Left cardiac atrium (tissue), 4 donors: ENCODE results near the gene PGGT1B. TPM values are rescaled to one million over a fixed set of nuclear protein-coding genes. Genes with fewer than 3 reads are reported as not detected.

Source experiments
- ATAC-seq, 2 donors: fragments of 200-7000 bp; cut with Tn5 transposase; one replicate each; pipeline ENCODE4 v1.9.1; 2020; ENCODE audit warnings: mild to moderate bottlenecking in 2 of 2, moderate library complexity in 2 of 2
- DNase-seq: peaks from one replicate; pipeline ENCODE4 v3.0.0-alpha.2; 2020
- intact Hi-C, 2 donors: fragments of 100-400 bp; cut with DNase I; formaldehyde crosslinking; loops; one replicate each; pipeline versions ENCODE4 v1.14.1 to v1.15.1; 2022 to 2023
- total RNA-seq, 2 donors: library from RNA; stranded (reverse); fragmentation: NEBNext Ultra II Directional; extraction: Animal tissue kit (Norgen Biotek cat#: 25700); gene quantifications; one replicate each; pipeline ENCODE4 v1.2.1, GENCODE V29; 2021
- donor health status: DM: no; HTN: yes; CAD: no.
- donor health status: DM: no; HTN: yes; CAD: no; lungs with severe emphysema.
- donor health status: DM: yes; HTN: yes; CAD: no.
- donor health status: Dilated cardiomyopathy.

Gene PGGT1B
- total RNA-seq, 2 donors from 2014 or later: 23.0 to 32.3 TPM

- intact Hi-C loops: no loop called here
- ATAC-seq: no peak
- DNase-seq: no peak
These were observed 71.1 kb downstream of the PGGT1B start for GRCh38 chr5:115191474-115192031.

- DNase-seq (no peak), ATAC-seq (no peak)
- intact Hi-C loops: no loop called here
These were observed 72.3 kb downstream of the PGGT1B start for GRCh38 chr5:115190388-115190787.

GRCh38 chr5:115189866-115190265 is 72.8 kb downstream of the PGGT1B start:
- DNase-seq: no peak
- no peak for ATAC-seq
- intact Hi-C loops: no loop called here

GRCh38 chr5:115186794-115187193 is 75.9 kb downstream of the PGGT1B start:
- no peak for ATAC-seq
- DNase-seq: no peak
- intact Hi-C loops: no loop called here

- ATAC-seq (no peak), DNase-seq (no peak)
- intact Hi-C loops: no loop called here
These were observed 77.9 kb downstream of the PGGT1B start for GRCh38 chr5:115184770-115185169.

GRCh38 chr5:115181757-115182156 is 80.9 kb downstream of the PGGT1B start:
- DNase-seq: no peak
- intact Hi-C loops: no loop called here
- no peak for ATAC-seq

GRCh38 chr5:115180165-115180709 is 82.4 kb downstream of the PGGT1B start:
- intact Hi-C loops: no loop called here
- ATAC-seq (peak; percentile 63 to 80), DNase-seq (no peak)

GRCh38 chr5:115179394-115180164 is 83.1 kb downstream of the PGGT1B start:
- no peak for DNase-seq
- intact Hi-C loops: no loop called here
- ATAC-seq: peak; percentile 56 to 69

- no peak for DNase-seq
- peak in 1 of 2 donors; percentile 37 for ATAC-seq
- intact Hi-C loops: no loop called here
These were observed 83.7 kb downstream of the PGGT1B start for GRCh38 chr5:115179030-115179393.

GRCh38 chr5:115170929-115171510 is 91.7 kb downstream of the PGGT1B start:
- intact Hi-C loops: no loop called here
- DNase-seq (no peak), ATAC-seq (no peak)

- intact Hi-C loops: no loop called here
- ATAC-seq (peak; percentile 51 to 83), DNase-seq (peak; percentile 26)
These were observed 92.3 kb downstream of the PGGT1B start for GRCh38 chr5:115170134-115170928.

GRCh38 chr5:115169487-115170133 is 93.1 kb downstream of the PGGT1B start, which contains the start of gene TRIM36:
TSS of gene TRIM36 (minus strand) at chr5:115169908. CDS start at chr5:115169634, 274 bp downstream.
- ATAC-seq (peak; percentile 99 to 100), DNase-seq (peak; percentile 93)
- intact Hi-C loops: no loop called here

GRCh38 chr5:115168829-115169486 is 93.7 kb downstream of the PGGT1B start:
- intact Hi-C loops: no loop called here
- DNase-seq (peak; percentile 35), ATAC-seq (peak in 1 of 2 donors; percentile 32)

- ATAC-seq: no peak
- intact Hi-C loops: no loop called here
These were observed 95.8 kb downstream of the PGGT1B start for GRCh38 chr5:115166744-115167393.

GRCh38 chr5:115165790-115166189 is 96.9 kb downstream of the PGGT1B start:
- DNase-seq: no peak
- no peak for ATAC-seq
- intact Hi-C loops: no loop called here

More at GRCh38 chr5:115166744-115167393, 95.8 kb downstream of the PGGT1B start:
- no peak for DNase-seq

GRCh38 chr5:115160975-115161475 is 101.7 kb downstream of the PGGT1B start:
- ATAC-seq: no peak
- no peak for DNase-seq
- intact Hi-C loops: no loop called here
